ENCODE results near the gene PPP4C.

The PPP4C gene

DNA sequence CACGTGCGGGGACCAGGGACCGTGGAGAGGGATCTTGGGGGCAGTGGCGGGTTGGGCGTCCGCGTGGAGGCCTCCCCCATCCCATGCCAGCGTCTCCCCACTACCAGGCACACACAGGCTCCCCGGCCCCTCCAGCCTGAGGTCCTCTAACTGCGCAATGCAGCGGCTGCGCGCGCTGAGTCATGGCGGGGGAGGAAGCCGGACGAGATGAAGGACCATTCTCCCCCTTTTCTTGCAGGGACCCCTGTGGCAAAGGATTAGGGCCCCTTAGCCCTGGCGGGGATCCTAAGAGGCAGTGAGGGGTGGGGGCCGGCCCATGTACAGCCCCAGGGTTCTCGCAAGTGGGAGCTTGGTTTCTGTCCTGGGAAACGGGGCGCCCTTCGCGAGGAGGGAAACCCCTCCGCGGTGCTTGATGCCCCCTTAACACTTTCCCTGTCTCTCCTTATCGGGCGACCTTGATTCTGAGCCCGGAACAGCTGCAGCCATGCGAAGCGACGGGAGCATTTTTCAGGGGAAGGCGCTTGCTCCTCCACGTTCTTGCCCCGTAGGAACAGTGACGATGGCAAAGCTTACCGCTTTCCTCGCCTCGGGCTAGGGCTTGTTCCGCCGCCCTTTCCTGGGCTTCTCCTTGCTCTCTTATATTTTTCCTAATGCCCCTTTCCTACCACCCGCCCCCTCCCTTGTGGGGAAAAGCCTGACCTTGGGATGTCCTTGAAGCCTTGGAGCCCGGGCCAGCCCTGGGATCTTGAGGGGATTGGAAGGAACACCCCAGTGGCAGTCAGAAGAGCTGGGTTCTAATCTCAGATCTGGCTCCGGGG is 9.6 kb upstream of the PPP4C start:
- Histone ChIP-seq H3K4me1 (ENCODE audit: control insufficient read depth in 1 of 2, insufficient read depth in 2 of 2, low read length in 2 of 2) (peaks cover 35 to 43% of the 10 kb centered on the region in 2 donors), H3K27me3 (ENCODE audit: control insufficient read depth in 1 of 2, insufficient read depth in 2 of 2, low read length in 2 of 2) (no peaks in the 10 kb centered on the region), H3K36me3 (ENCODE audit: control insufficient read depth in 1 of 2, insufficient read depth in 2 of 2, low read length in 2 of 2) (peaks cover 28 to 42% of the 10 kb centered on the region in 2 donors), H3K9ac (ENCODE audit: low read depth in 1 of 2, low read length in 2 of 2) (peak overlapping the region; percentile 99 to 100), H3K4me3 (ENCODE audit: low read depth in 1 of 2, low read length in 2 of 2) (peak overlapping the region; percentile 82 to 95), H3K9me3 (ENCODE audit: control insufficient read depth in 1 of 2, low read length in 2 of 2) (no peaks in the 10 kb centered on the region), H3K27ac (ENCODE audit: low read depth, low read length) (peak overlapping the region; percentile 100)

DNA sequence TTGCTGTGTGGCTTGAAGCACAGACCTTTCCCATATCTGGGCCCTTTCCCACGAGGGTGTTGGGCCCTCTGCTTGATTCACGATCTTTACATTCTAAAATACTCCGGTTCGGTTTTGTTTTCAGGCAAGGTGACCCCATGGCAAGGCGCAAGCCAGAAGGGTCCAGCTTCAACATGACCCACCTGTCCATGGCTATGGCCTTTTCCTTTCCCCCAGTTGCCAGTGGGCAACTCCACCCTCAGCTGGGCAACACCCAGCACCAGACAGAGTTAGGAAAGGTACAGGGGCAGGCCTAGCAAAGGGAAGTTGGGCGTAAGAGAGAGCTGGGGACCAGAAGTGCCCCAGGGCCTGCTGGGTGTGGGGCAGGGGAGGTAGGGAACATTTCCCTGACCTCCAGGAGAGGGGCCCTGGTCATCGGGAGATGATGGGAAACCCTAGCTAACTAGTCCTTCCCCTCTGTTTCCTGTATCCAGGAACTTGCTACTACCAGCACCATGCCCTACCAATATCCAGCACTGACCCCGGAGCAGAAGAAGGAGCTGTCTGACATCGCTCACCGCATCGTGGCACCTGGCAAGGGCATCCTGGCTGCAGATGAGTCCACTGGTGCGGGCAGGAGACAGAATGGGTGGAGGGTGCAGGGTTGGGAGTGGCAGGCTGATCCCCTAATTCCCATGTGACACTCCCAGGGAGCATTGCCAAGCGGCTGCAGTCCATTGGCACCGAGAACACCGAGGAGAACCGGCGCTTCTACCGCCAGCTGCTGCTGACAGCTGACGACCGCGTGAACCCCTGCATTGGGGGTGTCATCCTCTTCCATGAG is 8.8 kb upstream of the PPP4C start:
- Histone ChIP-seq H3K4me1 (ENCODE audit: control insufficient read depth in 1 of 2, insufficient read depth in 2 of 2, low read length in 2 of 2) (peaks cover 35 to 43% of the 10 kb centered on the region in 2 donors), H3K9me3 (ENCODE audit: control insufficient read depth in 1 of 2, low read length in 2 of 2) (no peaks in the 10 kb centered on the region), H3K36me3 (ENCODE audit: control insufficient read depth in 1 of 2, insufficient read depth in 2 of 2, low read length in 2 of 2) (peaks cover 33 to 50% of the 10 kb centered on the region in 2 donors), H3K27me3 (ENCODE audit: control insufficient read depth in 1 of 2, insufficient read depth in 2 of 2, low read length in 2 of 2) (no peaks in the 10 kb centered on the region), H3K27ac (ENCODE audit: low read depth, low read length) (peak overlapping the region; percentile 100), H3K9ac (ENCODE audit: low read depth in 1 of 2, low read length in 2 of 2) (peak overlapping the region; percentile 99 to 100), H3K4me3 (ENCODE audit: low read depth in 1 of 2, low read length in 2 of 2) (peak overlapping the region; percentile 82 to 95)

DNA sequence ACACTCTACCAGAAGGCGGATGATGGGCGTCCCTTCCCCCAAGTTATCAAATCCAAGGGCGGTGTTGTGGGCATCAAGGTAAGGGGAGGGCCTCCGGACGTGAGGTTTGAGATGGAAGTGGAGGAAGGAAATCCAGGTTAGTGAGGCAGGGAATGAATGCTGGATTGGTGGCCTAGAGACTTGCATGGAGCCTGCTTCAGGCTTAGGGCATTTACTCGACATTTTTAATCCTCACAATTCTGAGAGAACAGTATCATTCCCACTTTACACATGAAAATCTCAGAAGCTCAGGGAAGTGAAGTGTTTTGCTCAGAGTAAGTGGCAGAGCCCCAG is 8.2 kb upstream of the PPP4C start:
- Histone ChIP-seq H3K4me1 (ENCODE audit: control insufficient read depth in 1 of 2, insufficient read depth in 2 of 2, low read length in 2 of 2) (peaks cover 35 to 43% of the 10 kb centered on the region in 2 donors), H3K9ac (ENCODE audit: low read depth in 1 of 2, low read length in 2 of 2) (peak overlapping the region; percentile 99 to 100), H3K27ac (ENCODE audit: low read depth, low read length) (no peak overlapping the region), H3K27me3 (ENCODE audit: control insufficient read depth in 1 of 2, insufficient read depth in 2 of 2, low read length in 2 of 2) (no peaks in the 10 kb centered on the region), H3K9me3 (ENCODE audit: control insufficient read depth in 1 of 2, low read length in 2 of 2) (no peaks in the 10 kb centered on the region), H3K36me3 (ENCODE audit: control insufficient read depth in 1 of 2, insufficient read depth in 2 of 2, low read length in 2 of 2) (peaks cover 33 to 55% of the 10 kb centered on the region in 2 donors), H3K4me3 (ENCODE audit: low read depth in 1 of 2, low read length in 2 of 2) (peak overlapping the region; percentile 82 to 95)

DNA sequence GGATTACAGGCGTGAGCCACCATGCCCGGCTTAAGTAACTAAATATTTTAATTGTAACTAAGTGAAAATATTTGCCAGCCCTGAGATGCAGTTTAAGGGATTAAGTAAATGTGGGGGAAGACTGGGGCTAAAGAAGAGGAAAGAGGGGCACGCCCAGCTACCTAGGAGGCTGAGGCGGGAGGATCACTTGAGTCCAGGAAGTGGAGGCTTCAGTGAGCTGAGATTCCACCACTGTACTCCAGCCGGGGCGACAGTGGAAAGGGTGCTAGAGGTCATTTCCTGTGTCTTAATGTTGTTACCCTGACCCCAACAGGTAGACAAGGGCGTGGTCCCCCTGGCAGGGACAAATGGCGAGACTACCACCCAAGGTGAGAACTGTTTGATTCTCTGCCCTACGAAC is 7.5 kb upstream of the PPP4C start:
- Histone ChIP-seq H3K27me3 (ENCODE audit: control insufficient read depth in 1 of 2, insufficient read depth in 2 of 2, low read length in 2 of 2) (no peaks in the 10 kb centered on the region), H3K36me3 (ENCODE audit: control insufficient read depth in 1 of 2, insufficient read depth in 2 of 2, low read length in 2 of 2) (peaks cover 33 to 55% of the 10 kb centered on the region in 2 donors), H3K4me1 (ENCODE audit: control insufficient read depth in 1 of 2, insufficient read depth in 2 of 2, low read length in 2 of 2) (peaks cover 34 to 40% of the 10 kb centered on the region in 2 donors), H3K27ac (ENCODE audit: low read depth, low read length) (no peak overlapping the region), H3K9ac (ENCODE audit: low read depth in 1 of 2, low read length in 2 of 2) (no peak overlapping the region), H3K9me3 (ENCODE audit: control insufficient read depth in 1 of 2, low read length in 2 of 2) (no peaks in the 10 kb centered on the region), H3K4me3 (ENCODE audit: low read depth in 1 of 2, low read length in 2 of 2) (no peak overlapping the region)

DNA sequence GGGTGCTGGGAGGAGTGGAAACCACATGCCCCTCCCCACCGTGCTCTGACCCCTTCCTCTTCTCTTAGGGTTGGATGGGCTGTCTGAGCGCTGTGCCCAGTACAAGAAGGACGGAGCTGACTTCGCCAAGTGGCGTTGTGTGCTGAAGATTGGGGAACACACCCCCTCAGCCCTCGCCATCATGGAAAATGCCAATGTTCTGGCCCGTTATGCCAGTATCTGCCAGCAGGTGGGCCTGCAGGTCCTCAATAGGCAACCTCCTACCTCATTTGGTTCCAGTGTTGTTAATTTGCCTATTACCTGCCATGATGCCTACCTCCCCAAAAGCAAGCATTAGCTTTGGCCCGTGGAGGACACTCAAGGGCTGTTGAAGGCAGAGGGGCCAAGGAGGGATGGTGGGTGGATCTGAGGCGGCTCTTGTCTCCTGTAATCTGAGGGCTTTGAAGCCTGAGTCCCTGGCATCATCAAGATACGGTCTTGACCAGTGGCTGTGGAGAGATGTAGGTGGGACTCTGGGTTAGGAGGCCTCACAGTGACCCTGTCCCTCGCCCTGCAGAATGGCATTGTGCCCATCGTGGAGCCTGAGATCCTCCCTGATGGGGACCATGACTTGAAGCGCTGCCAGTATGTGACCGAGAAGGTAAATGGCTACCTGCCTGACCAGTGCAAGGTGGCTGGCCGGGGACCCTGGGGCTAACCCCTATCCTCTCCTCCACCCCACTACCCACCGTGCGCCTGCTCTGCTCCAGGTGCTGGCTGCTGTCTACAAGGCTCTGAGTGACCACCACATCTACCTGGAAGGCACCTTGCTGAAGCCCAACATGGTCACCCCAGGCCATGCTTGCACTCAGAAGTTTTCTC is 6.8 kb upstream of the PPP4C start:
- H3K27ac ChIP-seq (ENCODE audit: low read depth, low read length): no peak overlapping the region
- no peak overlapping the region for H3K9ac ChIP-seq (ENCODE audit: low read depth in 1 of 2, low read length in 2 of 2)
- peaks cover 28 to 33% of the 10 kb centered on the region in 2 donors for H3K4me1 ChIP-seq (ENCODE audit: control insufficient read depth in 1 of 2, insufficient read depth in 2 of 2, low read length in 2 of 2)

DNA sequence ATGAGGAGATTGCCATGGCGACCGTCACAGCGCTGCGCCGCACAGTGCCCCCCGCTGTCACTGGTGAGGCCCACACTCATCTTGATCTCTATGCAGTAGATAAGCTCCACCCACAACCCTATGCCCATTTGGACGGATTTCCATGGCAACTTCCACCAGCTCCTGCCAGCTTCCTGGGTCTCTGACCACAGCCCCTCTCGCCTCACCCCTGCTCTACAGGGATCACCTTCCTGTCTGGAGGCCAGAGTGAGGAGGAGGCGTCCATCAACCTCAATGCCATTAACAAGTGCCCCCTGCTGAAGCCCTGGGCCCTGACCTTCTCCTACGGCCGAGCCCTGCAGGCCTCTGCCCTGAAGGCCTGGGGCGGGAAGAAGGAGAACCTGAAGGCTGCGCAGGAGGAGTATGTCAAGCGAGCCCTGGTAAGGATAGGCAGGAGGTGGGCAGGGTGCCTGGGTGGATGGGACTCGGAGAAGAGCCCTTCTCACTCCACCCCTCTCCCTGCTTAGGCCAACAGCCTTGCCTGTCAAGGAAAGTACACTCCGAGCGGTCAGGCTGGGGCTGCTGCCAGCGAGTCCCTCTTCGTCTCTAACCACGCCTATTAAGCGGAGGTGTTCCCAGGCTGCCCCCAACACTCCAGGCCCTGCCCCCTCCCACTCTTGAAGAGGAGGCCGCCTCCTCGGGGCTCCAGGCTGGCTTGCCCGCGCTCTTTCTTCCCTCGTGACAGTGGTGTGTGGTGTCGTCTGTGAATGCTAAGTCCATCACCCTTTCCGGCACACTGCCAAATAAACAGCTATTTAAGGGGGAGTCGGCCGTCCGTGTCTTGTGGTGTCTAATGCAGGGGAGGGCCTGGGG is 6.0 kb upstream of the PPP4C start:
- H3K4me1 ChIP-seq (ENCODE audit: control insufficient read depth in 1 of 2, insufficient read depth in 2 of 2, low read length in 2 of 2): peaks cover 22 to 27% of the 10 kb centered on the region in 2 donors
- H3K36me3 ChIP-seq (ENCODE audit: control insufficient read depth in 1 of 2, insufficient read depth in 2 of 2, low read length in 2 of 2): peaks cover 33 to 55% of the 10 kb centered on the region in 2 donors
- H3K4me3 ChIP-seq (ENCODE audit: low read depth in 1 of 2, low read length in 2 of 2): no peak overlapping the region

More for the DNA sequence above, 6.8 kb upstream of the PPP4C start:
- Histone ChIP-seq H3K36me3 (ENCODE audit: control insufficient read depth in 1 of 2, insufficient read depth in 2 of 2, low read length in 2 of 2) (peaks cover 33 to 55% of the 10 kb centered on the region in 2 donors), H3K27me3 (ENCODE audit: control insufficient read depth in 1 of 2, insufficient read depth in 2 of 2, low read length in 2 of 2) (no peaks in the 10 kb centered on the region), H3K4me3 (ENCODE audit: low read depth in 1 of 2, low read length in 2 of 2) (no peak overlapping the region), H3K9me3 (ENCODE audit: control insufficient read depth in 1 of 2, low read length in 2 of 2) (no peaks in the 10 kb centered on the region)

DNA sequence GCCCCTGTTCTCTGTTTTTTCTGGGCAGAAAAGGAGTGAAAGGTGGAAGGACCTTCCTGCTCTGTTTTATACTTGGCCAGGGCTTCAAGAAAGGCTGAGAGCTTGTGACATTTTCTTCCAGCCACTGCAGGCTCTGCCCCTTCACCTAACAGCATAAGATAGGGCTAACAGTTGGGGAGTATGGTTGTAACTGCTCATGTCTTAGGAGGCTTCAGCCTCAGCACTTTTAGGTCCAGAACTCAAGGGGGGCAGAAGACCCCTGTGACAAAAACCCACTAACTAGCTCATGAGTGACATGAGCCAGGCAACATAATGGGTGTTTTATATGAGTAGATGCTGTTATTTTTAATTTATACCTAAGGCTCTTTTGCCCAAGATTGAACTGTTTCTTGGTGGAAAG is 5.3 kb upstream of the PPP4C start:
- H3K4me1 ChIP-seq (ENCODE audit: control insufficient read depth in 1 of 2, insufficient read depth in 2 of 2, low read length in 2 of 2): peaks cover 22 to 27% of the 10 kb centered on the region in 2 donors
- H3K36me3 ChIP-seq (ENCODE audit: control insufficient read depth in 1 of 2, insufficient read depth in 2 of 2, low read length in 2 of 2): peaks cover 33 to 55% of the 10 kb centered on the region in 2 donors
- H3K27ac ChIP-seq (ENCODE audit: low read depth, low read length): no peak overlapping the region
- no peaks in the 10 kb centered on the region for H3K9me3 ChIP-seq (ENCODE audit: control insufficient read depth in 1 of 2, low read length in 2 of 2)
- H3K4me3 ChIP-seq (ENCODE audit: low read depth in 1 of 2, low read length in 2 of 2): no peak overlapping the region
- no peaks in the 10 kb centered on the region for H3K27me3 ChIP-seq (ENCODE audit: control insufficient read depth in 1 of 2, insufficient read depth in 2 of 2, low read length in 2 of 2)
- H3K9ac ChIP-seq (ENCODE audit: low read depth in 1 of 2, low read length in 2 of 2): no peak overlapping the region

More for the DNA sequence above, 6.0 kb upstream of the PPP4C start:
- no peaks in the 10 kb centered on the region for H3K9me3 ChIP-seq (ENCODE audit: control insufficient read depth in 1 of 2, low read length in 2 of 2)
- no peaks in the 10 kb centered on the region for H3K27me3 ChIP-seq (ENCODE audit: control insufficient read depth in 1 of 2, insufficient read depth in 2 of 2, low read length in 2 of 2)
- H3K27ac ChIP-seq (ENCODE audit: low read depth, low read length): no peak overlapping the region
- no peak overlapping the region for H3K9ac ChIP-seq (ENCODE audit: low read depth in 1 of 2, low read length in 2 of 2)

DNA sequence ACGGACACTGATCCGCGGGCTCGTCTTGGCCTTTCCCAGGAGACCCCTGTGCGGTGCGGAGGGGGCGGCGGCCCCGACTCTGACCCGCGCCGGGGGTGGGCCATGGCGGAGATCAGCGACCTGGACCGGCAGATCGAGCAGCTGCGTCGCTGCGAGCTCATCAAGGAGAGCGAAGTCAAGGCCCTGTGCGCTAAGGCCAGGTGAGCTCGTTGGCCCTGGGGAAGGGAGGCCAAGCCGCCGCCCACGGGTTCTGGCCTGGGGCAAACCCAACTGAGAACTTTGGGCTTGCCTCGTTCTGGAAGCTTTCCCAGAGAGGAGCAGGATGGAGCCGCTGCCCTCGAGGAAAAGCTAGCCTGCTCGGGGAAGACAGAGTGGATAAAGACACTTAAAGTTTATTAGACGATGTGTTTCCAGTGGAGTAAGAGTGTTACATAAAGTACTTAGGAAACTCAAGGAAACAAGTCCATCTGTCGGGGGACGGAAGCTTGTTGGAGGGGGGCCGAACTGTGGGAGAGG is 540 bp downstream of the PPP4C start:
- Histone ChIP-seq H3K4me1 (ENCODE audit: control insufficient read depth in 1 of 2, insufficient read depth in 2 of 2, low read length in 2 of 2) (peaks cover 26 to 29% of the 10 kb centered on the region in 2 donors), H3K27ac (ENCODE audit: low read depth, low read length) (peak overlapping the region; percentile 83), H3K27me3 (ENCODE audit: control insufficient read depth in 1 of 2, insufficient read depth in 2 of 2, low read length in 2 of 2) (no peaks in the 10 kb centered on the region), H3K4me3 (ENCODE audit: low read depth in 1 of 2, low read length in 2 of 2) (peak overlapping the region; percentile 76 to 94), H3K9ac (ENCODE audit: low read depth in 1 of 2, low read length in 2 of 2) (peak overlapping the region; percentile 86 to 94), H3K36me3 (ENCODE audit: control insufficient read depth in 1 of 2, insufficient read depth in 2 of 2, low read length in 2 of 2) (peaks cover 16 to 47% of the 10 kb centered on the region in 2 donors), H3K9me3 (ENCODE audit: control insufficient read depth in 1 of 2, low read length in 2 of 2) (no peaks in the 10 kb centered on the region)

DNA sequence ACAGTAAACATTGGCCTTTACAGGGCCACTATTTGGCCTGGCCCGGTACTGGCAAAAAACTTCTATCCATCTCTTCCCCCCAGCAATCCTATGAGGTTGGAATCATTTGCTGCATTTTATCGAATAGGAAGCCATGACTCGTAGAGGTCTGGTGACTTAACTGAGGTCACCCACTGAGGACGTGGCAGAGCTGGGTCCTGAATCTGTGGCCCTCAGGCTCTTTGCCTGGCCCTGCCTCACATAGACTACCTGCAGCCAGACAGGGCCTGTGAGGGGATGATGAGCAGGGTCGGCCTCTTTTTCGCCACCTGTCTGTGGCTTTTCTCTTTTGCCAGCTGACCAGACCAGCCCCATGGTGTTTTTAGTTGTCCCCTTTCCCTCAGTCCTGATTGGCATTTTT is 1.9 kb downstream of the PPP4C start:
- H3K9me3 ChIP-seq (ENCODE audit: control insufficient read depth in 1 of 2, low read length in 2 of 2): no peaks in the 10 kb centered on the region
- H3K4me3 ChIP-seq (ENCODE audit: low read depth in 1 of 2, low read length in 2 of 2): peak overlapping the region; percentile 76 to 94
- H3K4me1 ChIP-seq (ENCODE audit: control insufficient read depth in 1 of 2, insufficient read depth in 2 of 2, low read length in 2 of 2): peaks cover 26 to 29% of the 10 kb centered on the region in 2 donors
- H3K9ac ChIP-seq (ENCODE audit: low read depth in 1 of 2, low read length in 2 of 2): peak overlapping the region; percentile 38 to 86
- H3K27me3 ChIP-seq (ENCODE audit: control insufficient read depth in 1 of 2, insufficient read depth in 2 of 2, low read length in 2 of 2): no peaks in the 10 kb centered on the region
- H3K36me3 ChIP-seq (ENCODE audit: control insufficient read depth in 1 of 2, insufficient read depth in 2 of 2, low read length in 2 of 2): peaks cover 16 to 45% of the 10 kb centered on the region in 2 donors
- H3K27ac ChIP-seq (ENCODE audit: low read depth, low read length): no peak overlapping the region
